Measurements from ENCODE around the gene PSMC3IP. TPM values are rescaled to one million over a fixed set of nuclear protein-coding genes. Genes with fewer than 3 reads are reported as not detected.
"Not testable (repeated sequence)": the region's sequence is repeated elsewhere in the genome, so short reads cannot be mapped to it uniquely, and the experiment has no call there.

PSMC3IP gene
- total and polyA plus RNA-seq, 2 donors from 2014 or later = 3.6 to 5.8 TPM

DNA sequence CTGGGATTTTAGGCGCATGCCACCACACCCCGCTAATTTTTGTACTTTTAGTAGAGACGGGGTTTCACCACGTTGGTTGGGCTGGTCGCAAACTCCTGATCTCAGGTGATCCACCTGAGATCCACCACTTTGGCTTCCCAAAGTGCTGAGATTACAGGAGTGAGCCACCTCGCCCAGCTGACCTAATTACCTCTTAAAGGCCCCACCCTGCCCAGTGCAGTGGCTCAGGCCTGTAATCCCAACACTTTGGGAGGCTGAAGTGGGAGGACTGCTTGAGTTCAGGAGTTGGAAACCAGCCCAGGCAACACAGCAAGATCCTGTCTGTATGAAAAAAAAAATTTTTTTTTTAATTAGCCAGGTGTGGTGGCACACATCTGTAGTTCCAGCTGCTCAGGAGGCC is 18.5 kb downstream of the PSMC3IP start:
- FAIRE-seq = no peak
- intact Hi-C loops (cut with DNase I) = no loop called here
- Histone ChIP-seq H3K4me1 (ENCODE audit: control insufficient read depth in 2 of 3, insufficient read depth in 2 of 3, low read depth in 1 of 3, low read length in 3 of 3) (peaks cover 0 to 26% (median 6%) of the 10 kb centered on the region in 3 donors), H3K9ac (ENCODE audit: low read length in 3 of 3) (no peak overlapping the region), H3K27ac (ENCODE audit: low read depth in 2 of 2, low read length in 2 of 2) (no peak overlapping the region), H3K36me3 (ENCODE audit: control insufficient read depth in 2 of 3, insufficient read depth in 3 of 3, low read length in 3 of 3) (no peaks in the 10 kb centered on the region), H3K9me3 (ENCODE audit: control insufficient read depth in 2 of 3, insufficient read depth in 1 of 3, low read length in 3 of 3) (no peaks in the 10 kb centered on the region), H3K27me3 (ENCODE audit: control insufficient read depth, insufficient read depth, low read length) (no peaks in the 10 kb centered on the region), H3K4me3 (ENCODE audit: low read length in 3 of 3) (no peak overlapping the region)
- no peak for DNase-seq
- TF ChIP-seq, protein P1, sequence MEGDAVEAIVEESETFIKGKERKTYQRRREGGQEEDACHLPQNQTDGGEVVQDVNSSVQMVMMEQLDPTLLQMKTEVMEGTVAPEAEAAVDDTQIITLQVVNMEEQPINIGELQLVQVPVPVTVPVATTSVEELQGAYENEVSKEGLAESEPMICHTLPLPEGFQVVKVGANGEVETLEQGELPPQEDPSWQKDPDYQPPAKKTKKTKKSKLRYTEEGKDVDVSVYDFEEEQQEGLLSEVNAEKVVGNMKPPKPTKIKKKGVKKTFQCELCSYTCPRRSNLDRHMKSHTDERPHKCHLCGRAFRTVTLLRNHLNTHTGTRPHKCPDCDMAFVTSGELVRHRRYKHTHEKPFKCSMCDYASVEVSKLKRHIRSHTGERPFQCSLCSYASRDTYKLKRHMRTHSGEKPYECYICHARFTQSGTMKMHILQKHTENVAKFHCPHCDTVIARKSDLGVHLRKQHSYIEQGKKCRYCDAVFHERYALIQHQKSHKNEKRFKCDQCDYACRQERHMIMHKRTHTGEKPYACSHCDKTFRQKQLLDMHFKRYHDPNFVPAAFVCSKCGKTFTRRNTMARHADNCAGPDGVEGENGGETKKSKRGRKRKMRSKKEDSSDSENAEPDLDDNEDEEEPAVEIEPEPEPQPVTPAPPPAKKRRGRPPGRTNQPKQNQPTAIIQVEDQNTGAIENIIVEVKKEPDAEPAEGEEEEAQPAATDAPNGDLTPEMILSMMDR (IDR thresholded peaks at IDR 0.05; ENCODE audit: borderline replicate concordance, extremely low read depth, insufficient read depth) = no peak

DNA sequence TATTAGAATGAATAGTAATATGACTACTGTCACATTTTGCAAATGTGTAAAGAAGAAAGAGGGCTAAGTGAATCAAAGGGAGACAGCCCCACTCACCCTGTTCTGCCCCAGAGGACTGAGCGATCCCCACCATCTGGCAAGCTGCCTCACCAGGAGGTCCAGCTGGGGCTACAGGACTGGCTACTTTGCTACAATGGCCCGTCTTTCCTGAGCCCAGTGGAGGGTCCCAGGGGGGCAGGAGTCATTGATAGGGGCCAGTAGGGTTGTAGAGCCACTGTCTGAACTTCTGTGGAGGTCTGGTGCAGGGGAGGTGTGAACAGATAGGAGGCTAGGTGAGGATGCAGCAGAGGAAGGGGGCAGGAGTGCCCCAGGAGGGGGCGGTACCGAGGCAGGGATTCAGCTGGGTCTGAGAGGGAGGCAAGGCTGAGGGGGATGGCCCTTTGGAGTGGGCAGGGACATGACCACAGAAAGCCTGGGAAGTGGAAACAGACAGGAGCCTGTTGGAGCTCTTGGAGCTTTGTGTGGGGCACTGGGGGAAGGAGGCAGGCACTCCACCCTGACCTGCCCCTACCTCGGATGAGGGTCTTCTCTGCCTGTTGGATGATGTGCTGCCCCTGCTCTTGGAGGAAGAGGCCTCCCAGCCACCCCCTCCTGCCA is 21.4 kb downstream of the PSMC3IP start:
- DNase-seq = peak in 2 of 5 donors; percentile 29 to 66
- H3K27ac ChIP-seq (ENCODE audit: low read depth in 2 of 2, low read length in 2 of 2); FAIRE-seq: not testable (repeated sequence)

DNA sequence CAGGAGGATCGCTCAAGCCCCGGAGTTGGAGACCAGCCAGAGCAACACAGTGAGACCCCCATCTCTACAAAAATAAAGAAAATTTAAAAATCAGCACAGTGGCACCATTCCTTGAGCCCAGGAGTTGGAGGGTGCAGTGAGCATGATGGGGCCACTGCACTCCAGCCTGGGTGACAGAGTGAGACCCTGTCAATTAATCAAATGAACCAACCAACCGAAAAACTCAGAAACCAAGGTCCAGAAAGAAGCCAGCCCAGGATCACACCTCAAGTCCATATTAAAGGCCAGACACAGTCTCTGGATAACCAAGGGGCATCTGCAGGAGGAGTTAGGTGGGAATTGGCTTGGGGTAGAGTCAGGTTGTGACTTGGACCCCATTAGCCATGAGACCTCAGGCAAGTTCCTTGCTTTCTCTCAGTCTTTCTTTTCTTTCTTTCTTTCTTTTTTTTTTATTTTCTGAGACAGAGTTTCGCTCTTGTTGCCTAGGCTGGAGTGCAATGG is 22.4 kb downstream of the PSMC3IP start:
- H3K4me1 ChIP-seq (ENCODE audit: control insufficient read depth in 2 of 3, insufficient read depth in 2 of 3, low read depth in 1 of 3, low read length in 3 of 3) = peaks cover 0 to 12% (median 0%) of the 10 kb centered on the region in 3 donors
- H3K9me3 ChIP-seq (ENCODE audit: control insufficient read depth in 2 of 3, insufficient read depth in 1 of 3, low read length in 3 of 3) = no peaks in the 10 kb centered on the region
- no peaks in the 10 kb centered on the region for H3K27me3 ChIP-seq (ENCODE audit: control insufficient read depth, insufficient read depth, low read length)
- H3K27ac ChIP-seq (ENCODE audit: low read depth in 2 of 2, low read length in 2 of 2) = peak overlapping the region; percentile 85 to 87
- intact Hi-C loops (cut with DNase I) = no loop called here
- FAIRE-seq (no peak), DNase-seq (peak in 1 of 5 donors; percentile 55)
- H3K36me3 ChIP-seq (ENCODE audit: control insufficient read depth in 2 of 3, insufficient read depth in 3 of 3, low read length in 3 of 3) = no peaks in the 10 kb centered on the region
- TF ChIP-seq, protein P1 (IDR thresholded peaks at IDR 0.05; ENCODE audit: borderline replicate concordance, extremely low read depth, insufficient read depth) = no peak
- H3K9ac ChIP-seq (ENCODE audit: low read length in 3 of 3) = peak overlapping the region; percentile 70 to 73 (median 71)
- peak overlapping the region; percentile 66 to 81 (median 80) for H3K4me3 ChIP-seq (ENCODE audit: low read length in 3 of 3)

More for the DNA sequence above, 21.4 kb downstream of the PSMC3IP start:
- H3K9ac ChIP-seq (ENCODE audit: low read length in 3 of 3); H3K36me3 ChIP-seq (ENCODE audit: control insufficient read depth in 2 of 3, insufficient read depth in 3 of 3, low read length in 3 of 3); intact Hi-C loops (cut with DNase I); H3K27me3 ChIP-seq (ENCODE audit: control insufficient read depth, insufficient read depth, low read length); H3K4me3 ChIP-seq (ENCODE audit: low read length in 3 of 3); H3K9me3 ChIP-seq (ENCODE audit: control insufficient read depth in 2 of 3, insufficient read depth in 1 of 3, low read length in 3 of 3): not testable (repeated sequence)
- peaks cover 0 to 12% (median 0%) of the 10 kb centered on the region in 3 donors for H3K4me1 ChIP-seq (ENCODE audit: control insufficient read depth in 2 of 3, insufficient read depth in 2 of 3, low read depth in 1 of 3, low read length in 3 of 3)

DNA sequence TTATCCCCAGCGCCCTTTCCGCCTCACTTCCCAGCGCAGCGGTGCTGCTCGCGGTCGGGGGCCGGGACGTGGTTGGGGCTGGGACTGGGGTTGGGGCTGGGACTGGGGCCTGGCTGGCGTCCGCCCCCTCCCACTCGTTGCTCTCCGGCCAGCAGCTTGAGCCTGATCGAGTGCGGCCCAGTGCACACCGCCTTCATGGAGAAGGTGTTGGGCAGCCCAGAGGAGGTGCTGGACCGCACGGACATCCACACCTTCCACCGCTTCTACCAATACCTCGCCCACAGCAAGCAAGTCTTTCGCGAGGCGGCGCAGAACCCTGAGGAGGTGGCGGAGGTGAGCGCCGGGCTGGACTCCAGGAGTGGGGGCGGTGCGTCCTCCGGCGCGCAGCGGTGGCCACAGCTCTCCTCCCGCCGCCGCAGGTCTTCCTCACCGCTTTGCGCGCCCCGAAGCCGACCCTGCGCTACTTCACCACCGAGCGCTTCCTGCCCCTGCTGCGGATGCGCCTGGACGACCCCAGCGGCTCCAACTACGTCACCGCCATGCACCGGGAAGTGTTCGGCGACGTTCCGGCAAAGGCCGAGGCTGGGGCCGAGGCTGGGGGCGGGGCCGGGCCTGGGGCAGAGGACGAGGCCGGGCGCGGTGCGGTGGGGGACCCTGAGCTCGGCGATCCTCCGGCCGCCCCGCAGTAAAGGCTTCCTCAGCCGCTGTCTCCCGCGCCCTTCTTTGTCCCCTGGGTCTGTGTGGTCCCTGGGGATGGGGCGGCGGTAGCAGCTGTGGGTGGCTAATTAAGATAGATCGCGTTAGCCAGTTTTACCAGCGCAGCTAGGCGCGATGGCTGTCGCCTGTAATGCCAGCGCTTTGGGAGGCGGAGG is 23.0 kb downstream of the PSMC3IP start:
- peaks cover 0 to 12% (median 0%) of the 10 kb centered on the region in 3 donors for H3K4me1 ChIP-seq (ENCODE audit: control insufficient read depth in 2 of 3, insufficient read depth in 2 of 3, low read depth in 1 of 3, low read length in 3 of 3)
- H3K27ac ChIP-seq (ENCODE audit: low read depth in 2 of 2, low read length in 2 of 2) = peak overlapping the region; percentile 85 to 87
- H3K9me3 ChIP-seq (ENCODE audit: control insufficient read depth in 2 of 3, insufficient read depth in 1 of 3, low read length in 3 of 3) = no peaks in the 10 kb centered on the region
- FAIRE-seq = no peak
- TF ChIP-seq, protein P1 (IDR thresholded peaks at IDR 0.05; ENCODE audit: borderline replicate concordance, extremely low read depth, insufficient read depth) = no peak
- H3K9ac ChIP-seq (ENCODE audit: low read length in 3 of 3) = peak overlapping the region; percentile 70 to 83 (median 73)
- intact Hi-C loops (cut with DNase I) = no loop called here
- no peaks in the 10 kb centered on the region for H3K36me3 ChIP-seq (ENCODE audit: control insufficient read depth in 2 of 3, insufficient read depth in 3 of 3, low read length in 3 of 3)
- DNase-seq = peak; percentile 94 to 97 (median 96)
- no peaks in the 10 kb centered on the region for H3K27me3 ChIP-seq (ENCODE audit: control insufficient read depth, insufficient read depth, low read length)
- H3K4me3 ChIP-seq (ENCODE audit: low read length in 3 of 3) = peak overlapping the region; percentile 80 to 91 (median 81)

Data from kidney (tissue), 14 donors.